ENCODE results near the gene FRMD4A. TPM values are rescaled to one million over a fixed set of nuclear protein-coding genes. Genes with fewer than 3 reads are reported as not detected.

Gene FRMD4A
- total RNA-seq, 2 experiments from 2014 or later, result 0.88 to 1.4 TPM

GRCh38 chr10:13637303-13637856, 693.3 kb downstream of the FRMD4A start:
- H3K9me3 Mint-ChIP-seq, result peaks cover 17% of the 10 kb centered on the region
- DNase-seq, result no peak
- H3K4me3 Mint-ChIP-seq, result no peak overlapping the region
- no peaks in the 10 kb centered on the region for H3K4me1 Mint-ChIP-seq
- H3K27ac Mint-ChIP-seq, result no peak overlapping the region
- no peaks in the 10 kb centered on the region for H3K27me3 Mint-ChIP-seq
- no peak for ATAC-seq (ENCODE audit: low read depth)
- POLR2A ChIA-PET, result interaction anchor here (0.7 kb wide), 1 partner anchor 38 kb away, joined by 4 read pairs; no protein-coding TSS in a partner anchor
- H3K36me3 Mint-ChIP-seq, result peaks cover 34% of the 10 kb centered on the region

- no peak overlapping the region for H3K27ac Mint-ChIP-seq
- H3K27me3 Mint-ChIP-seq, result no peaks in the 10 kb centered on the region
- ATAC-seq (ENCODE audit: low read depth) (no peak), DNase-seq (no peak)
- POLR2A ChIA-PET, result no interaction called here
- peaks cover 30% of the 10 kb centered on the region for H3K36me3 Mint-ChIP-seq
- H3K4me1 Mint-ChIP-seq, result no peaks in the 10 kb centered on the region
- peaks cover 12% of the 10 kb centered on the region for H3K9me3 Mint-ChIP-seq
- H3K4me3 Mint-ChIP-seq, result no peak overlapping the region
Observed at GRCh38 chr10:13636776-13637175, 693.9 kb downstream of the FRMD4A start.

- ATAC-seq (ENCODE audit: low read depth) (no peak), DNase-seq (no peak)
- POLR2A ChIA-PET, result no interaction called here
- Mint-ChIP-seq H3K27me3 (no peaks in the 10 kb centered on the region), H3K4me1 (no peaks in the 10 kb centered on the region), H3K9me3 (no peaks in the 10 kb centered on the region), H3K27ac (no peak overlapping the region), H3K4me3 (no peak overlapping the region), H3K36me3 (peaks cover 19% of the 10 kb centered on the region)
Observed at GRCh38 chr10:13634207-13634606, 696.5 kb downstream of the FRMD4A start.

- DNase-seq (no peak), ATAC-seq (ENCODE audit: low read depth) (no peak)
- POLR2A ChIA-PET, result no interaction called here
- H3K27ac Mint-ChIP-seq, result no peak overlapping the region
- H3K36me3 Mint-ChIP-seq, result peaks cover 18% of the 10 kb centered on the region
- no peaks in the 10 kb centered on the region for H3K9me3 Mint-ChIP-seq
- H3K4me1 Mint-ChIP-seq, result no peaks in the 10 kb centered on the region
- no peaks in the 10 kb centered on the region for H3K27me3 Mint-ChIP-seq
- no peak overlapping the region for H3K4me3 Mint-ChIP-seq
Observed at GRCh38 chr10:13633689-13634088, 697.0 kb downstream of the FRMD4A start.

- no peaks in the 10 kb centered on the region for H3K9me3 Mint-ChIP-seq
- no peaks in the 10 kb centered on the region for H3K4me1 Mint-ChIP-seq
- no peak overlapping the region for H3K4me3 Mint-ChIP-seq
- POLR2A ChIA-PET, result no interaction called here
- peaks cover 16% of the 10 kb centered on the region for H3K36me3 Mint-ChIP-seq
- H3K27me3 Mint-ChIP-seq, result no peaks in the 10 kb centered on the region
- ATAC-seq (ENCODE audit: low read depth) (no peak), DNase-seq (no peak)
- H3K27ac Mint-ChIP-seq, result no peak overlapping the region
Observed at GRCh38 chr10:13632884-13633440, 697.8 kb downstream of the FRMD4A start.

- Mint-ChIP-seq H3K4me1 (no peaks in the 10 kb centered on the region), H3K9me3 (no peaks in the 10 kb centered on the region), H3K27me3 (no peaks in the 10 kb centered on the region), H3K36me3 (peaks cover 14% of the 10 kb centered on the region), H3K27ac (no peak overlapping the region), H3K4me3 (no peak overlapping the region)
- DNase-seq (no peak), ATAC-seq (ENCODE audit: low read depth) (no peak)
- POLR2A ChIA-PET, result no interaction called here
Observed at GRCh38 chr10:13632440-13632839, 698.3 kb downstream of the FRMD4A start.

- Mint-ChIP-seq H3K27ac (no peak overlapping the region), H3K27me3 (no peaks in the 10 kb centered on the region), H3K36me3 (peaks cover 14% of the 10 kb centered on the region), H3K9me3 (no peaks in the 10 kb centered on the region), H3K4me3 (no peak overlapping the region), H3K4me1 (no peaks in the 10 kb centered on the region)
- ATAC-seq (ENCODE audit: low read depth), result no peak
- POLR2A ChIA-PET, result no interaction called here
- DNase-seq, result no peak
Observed at GRCh38 chr10:13631594-13631993, 699.1 kb downstream of the FRMD4A start.

GRCh38 chr10:13630231-13630630, 700.5 kb downstream of the FRMD4A start:
- no peaks in the 10 kb centered on the region for H3K4me1 Mint-ChIP-seq
- no peak overlapping the region for H3K4me3 Mint-ChIP-seq
- peaks cover 14% of the 10 kb centered on the region for H3K36me3 Mint-ChIP-seq
- ATAC-seq (ENCODE audit: low read depth), result no peak
- DNase-seq, result no peak
- H3K27me3 Mint-ChIP-seq, result no peaks in the 10 kb centered on the region
- H3K27ac Mint-ChIP-seq, result no peak overlapping the region
- POLR2A ChIA-PET, result no interaction called here
- no peaks in the 10 kb centered on the region for H3K9me3 Mint-ChIP-seq

GRCh38 chr10:13629116-13629515, 701.6 kb downstream of the FRMD4A start:
- no peaks in the 10 kb centered on the region for H3K4me1 Mint-ChIP-seq
- DNase-seq (no peak), ATAC-seq (ENCODE audit: low read depth) (no peak)
- H3K4me3 Mint-ChIP-seq, result no peak overlapping the region
- H3K36me3 Mint-ChIP-seq, result peaks cover 16% of the 10 kb centered on the region
- H3K27ac Mint-ChIP-seq, result no peak overlapping the region
- no peaks in the 10 kb centered on the region for H3K27me3 Mint-ChIP-seq
- POLR2A ChIA-PET, result no interaction called here
- no peaks in the 10 kb centered on the region for H3K9me3 Mint-ChIP-seq

GRCh38 chr10:13628661-13629060, 702.1 kb downstream of the FRMD4A start:
- no peak overlapping the region for H3K4me3 Mint-ChIP-seq
- no peaks in the 10 kb centered on the region for H3K9me3 Mint-ChIP-seq
- H3K36me3 Mint-ChIP-seq, result peaks cover 16% of the 10 kb centered on the region
- POLR2A ChIA-PET, result no interaction called here
- no peaks in the 10 kb centered on the region for H3K27me3 Mint-ChIP-seq
- no peak for ATAC-seq (ENCODE audit: low read depth)
- no peak for DNase-seq
- no peak overlapping the region for H3K27ac Mint-ChIP-seq
- H3K4me1 Mint-ChIP-seq, result no peaks in the 10 kb centered on the region

GRCh38 chr10:13627459-13628310, 703.0 kb downstream of the FRMD4A start:
- peaks cover 13% of the 10 kb centered on the region for H3K36me3 Mint-ChIP-seq
- POLR2A ChIA-PET, result no interaction called here
- DNase-seq (no peak), ATAC-seq (ENCODE audit: low read depth) (no peak)
- H3K27me3 Mint-ChIP-seq, result no peaks in the 10 kb centered on the region
- no peaks in the 10 kb centered on the region for H3K9me3 Mint-ChIP-seq
- H3K27ac Mint-ChIP-seq, result no peak overlapping the region
- H3K4me1 Mint-ChIP-seq, result no peaks in the 10 kb centered on the region
- no peak overlapping the region for H3K4me3 Mint-ChIP-seq

- no peaks in the 10 kb centered on the region for H3K9me3 Mint-ChIP-seq
- no peaks in the 10 kb centered on the region for H3K4me1 Mint-ChIP-seq
- H3K27ac Mint-ChIP-seq, result no peak overlapping the region
- no peak for ATAC-seq (ENCODE audit: low read depth)
- POLR2A ChIA-PET, result no interaction called here
- no peak for DNase-seq
- H3K4me3 Mint-ChIP-seq, result no peak overlapping the region
- no peaks in the 10 kb centered on the region for H3K27me3 Mint-ChIP-seq
- peaks cover 3% of the 10 kb centered on the region for H3K36me3 Mint-ChIP-seq
Observed at GRCh38 chr10:13624630-13625029, 706.1 kb downstream of the FRMD4A start.

- H3K4me3 Mint-ChIP-seq, result no peak overlapping the region
- peaks cover 13% of the 10 kb centered on the region for H3K36me3 Mint-ChIP-seq
- no peak overlapping the region for H3K27ac Mint-ChIP-seq
- H3K27me3 Mint-ChIP-seq, result no peaks in the 10 kb centered on the region
- ATAC-seq (ENCODE audit: low read depth) (no peak), DNase-seq (no peak)
- no peaks in the 10 kb centered on the region for H3K9me3 Mint-ChIP-seq
- POLR2A ChIA-PET, result no interaction called here
- H3K4me1 Mint-ChIP-seq, result no peaks in the 10 kb centered on the region
Observed at GRCh38 chr10:13621931-13622330, 708.8 kb downstream of the FRMD4A start.

GRCh38 chr10:13617116-13617515, 713.6 kb downstream of the FRMD4A start:
- no peaks in the 10 kb centered on the region for H3K27me3 Mint-ChIP-seq
- ATAC-seq (ENCODE audit: low read depth) (no peak), DNase-seq (no peak)
- no peaks in the 10 kb centered on the region for H3K4me1 Mint-ChIP-seq
- H3K27ac Mint-ChIP-seq, result no peak overlapping the region
- no peaks in the 10 kb centered on the region for H3K9me3 Mint-ChIP-seq
- H3K4me3 Mint-ChIP-seq, result no peak overlapping the region
- H3K36me3 Mint-ChIP-seq, result peaks cover 14% of the 10 kb centered on the region
- POLR2A ChIA-PET, result no interaction called here

All from activated naive CD8-positive, alpha-beta T cell treated with anti-CD3 and anti-CD28 coated beads, Interleukin-2, amount 10 ng/mL, durations not matched to agents 7 days and 5 days (primary cell).